GM12865 (cell line): ENCODE measurements around the gene OR52D1.

Experiments
- DNase-seq: peaks from one replicate; pipeline ENCODE4 v3.0.0; 2010; ENCODE audit warnings: low read depth
- H3K4me3 ChIP-seq: 2 replicates; pipeline ENCODE4 v1.5.1; 2011; ENCODE audit warnings: mild to moderate bottlenecking, low read depth, low read length, control low read depth
- TF ChIP-seq, protein P1 (sequence below): IDR thresholded peaks from 2 replicates; pipeline ENCODE4 v1.5.1; 2011; ENCODE audit warnings: low read length, control low read depth, low read depth, inconsistent platforms; ENCODE audit not compliant: insufficient read depth; ENCODE audit errors: missing control alignments

OR52D1 gene

DNA sequence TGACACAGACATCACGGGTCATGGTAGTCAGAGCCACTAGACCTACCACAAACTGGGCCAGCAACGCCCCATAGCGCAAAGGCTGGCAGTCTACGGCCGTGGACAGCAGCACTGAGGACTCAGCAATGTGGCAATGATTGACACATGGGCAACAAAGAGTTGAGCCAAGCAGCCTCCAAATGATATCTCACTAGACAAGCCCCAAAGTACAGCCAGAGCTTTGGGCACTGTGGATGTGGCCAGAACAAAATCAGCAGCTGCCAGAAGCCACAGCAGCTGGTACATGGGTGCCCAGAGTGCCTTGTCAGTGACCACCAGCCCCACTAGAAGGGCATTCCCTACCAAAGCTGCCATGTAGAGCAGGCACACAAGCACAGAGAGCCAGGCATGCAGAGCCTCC is 39.2 kb downstream of the OR52D1 start:
- H3K4me3 ChIP-seq = no peak overlapping the region
- no peak for DNase-seq
- TF ChIP-seq, protein P1, sequence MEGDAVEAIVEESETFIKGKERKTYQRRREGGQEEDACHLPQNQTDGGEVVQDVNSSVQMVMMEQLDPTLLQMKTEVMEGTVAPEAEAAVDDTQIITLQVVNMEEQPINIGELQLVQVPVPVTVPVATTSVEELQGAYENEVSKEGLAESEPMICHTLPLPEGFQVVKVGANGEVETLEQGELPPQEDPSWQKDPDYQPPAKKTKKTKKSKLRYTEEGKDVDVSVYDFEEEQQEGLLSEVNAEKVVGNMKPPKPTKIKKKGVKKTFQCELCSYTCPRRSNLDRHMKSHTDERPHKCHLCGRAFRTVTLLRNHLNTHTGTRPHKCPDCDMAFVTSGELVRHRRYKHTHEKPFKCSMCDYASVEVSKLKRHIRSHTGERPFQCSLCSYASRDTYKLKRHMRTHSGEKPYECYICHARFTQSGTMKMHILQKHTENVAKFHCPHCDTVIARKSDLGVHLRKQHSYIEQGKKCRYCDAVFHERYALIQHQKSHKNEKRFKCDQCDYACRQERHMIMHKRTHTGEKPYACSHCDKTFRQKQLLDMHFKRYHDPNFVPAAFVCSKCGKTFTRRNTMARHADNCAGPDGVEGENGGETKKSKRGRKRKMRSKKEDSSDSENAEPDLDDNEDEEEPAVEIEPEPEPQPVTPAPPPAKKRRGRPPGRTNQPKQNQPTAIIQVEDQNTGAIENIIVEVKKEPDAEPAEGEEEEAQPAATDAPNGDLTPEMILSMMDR = no peak

DNA sequence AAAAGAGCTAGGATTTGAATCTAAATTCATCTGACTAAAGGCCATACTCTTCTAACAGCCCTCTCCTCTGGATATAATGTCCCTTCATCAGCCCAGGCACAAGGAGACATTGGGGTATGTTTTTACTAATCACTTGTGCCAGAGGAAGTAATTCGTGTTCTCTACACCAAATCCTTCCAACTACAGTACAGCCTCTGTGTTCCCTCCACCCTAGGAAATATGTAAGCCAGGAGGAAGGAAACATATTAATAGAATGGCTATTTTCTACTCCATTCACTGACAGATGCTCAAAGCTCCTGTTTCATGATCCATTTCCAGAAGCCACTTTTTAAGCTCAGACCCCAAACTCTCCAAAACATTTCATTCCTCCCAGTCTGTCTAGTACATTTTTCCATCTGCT is 40.0 kb downstream of the OR52D1 start:
- TF ChIP-seq, protein P1 = no peak
- H3K4me3 ChIP-seq = no peak overlapping the region
- DNase-seq = no peak

DNA sequence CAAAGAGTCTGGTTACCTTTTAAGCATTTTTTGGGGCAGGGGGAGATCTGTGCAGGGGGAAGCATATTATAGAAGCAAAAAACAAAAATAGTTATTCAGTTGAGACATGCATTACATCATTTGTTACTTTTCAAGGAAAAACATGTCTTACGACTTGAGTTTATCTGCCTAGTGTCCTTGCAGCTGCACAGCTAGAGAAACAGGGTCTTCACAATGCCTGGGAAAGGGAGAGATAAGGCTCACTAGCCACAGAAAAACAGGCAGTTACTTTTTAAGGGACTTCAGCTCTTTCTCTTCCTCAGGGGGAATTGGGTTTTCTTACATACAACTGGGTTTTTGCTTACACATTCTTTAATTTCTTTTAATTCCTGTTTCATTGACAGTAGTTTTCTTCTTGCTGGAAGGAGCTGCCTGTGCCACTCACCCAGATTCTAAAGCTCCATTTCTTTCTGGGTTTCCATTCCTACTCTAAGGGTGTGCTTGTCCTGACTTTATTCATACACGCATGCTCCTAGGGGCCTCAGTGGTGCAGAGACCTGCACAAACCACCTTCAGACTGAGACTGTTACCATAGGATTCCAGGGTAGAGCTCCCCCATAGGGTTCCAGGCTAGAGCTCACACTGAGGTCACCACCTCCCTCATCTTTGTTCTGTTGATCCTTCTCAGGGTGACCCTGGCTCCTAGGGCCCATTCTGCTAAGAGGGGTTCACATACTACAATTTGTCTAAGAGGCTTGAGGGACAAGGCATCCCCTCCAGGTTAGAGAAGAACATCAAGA is 42.8 kb downstream of the OR52D1 start:
- H3K4me3 ChIP-seq = no peak overlapping the region
- no peak for DNase-seq
- TF ChIP-seq, protein P1 = no peak

DNA sequence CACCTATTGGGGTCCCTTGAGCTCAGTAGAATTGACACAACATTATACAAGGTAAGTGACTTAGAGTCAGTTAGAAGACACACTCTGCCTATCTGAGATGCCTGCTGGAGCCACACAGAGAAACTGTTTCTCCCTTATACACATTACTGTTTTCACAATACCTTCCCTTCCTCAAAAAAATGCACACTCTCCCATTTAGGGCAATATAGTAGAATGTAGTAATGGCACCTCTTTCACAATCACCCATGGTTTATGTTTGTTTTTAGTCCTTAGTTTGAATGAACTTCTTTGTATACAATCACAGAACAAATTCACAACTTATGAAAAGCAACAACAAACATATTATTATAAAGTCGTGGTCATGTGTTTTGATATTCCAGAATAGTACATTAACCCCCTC is 45.6 kb downstream of the OR52D1 start:
- no peak for DNase-seq
- TF ChIP-seq, protein P1 = no peak
- no peak overlapping the region for H3K4me3 ChIP-seq

DNA sequence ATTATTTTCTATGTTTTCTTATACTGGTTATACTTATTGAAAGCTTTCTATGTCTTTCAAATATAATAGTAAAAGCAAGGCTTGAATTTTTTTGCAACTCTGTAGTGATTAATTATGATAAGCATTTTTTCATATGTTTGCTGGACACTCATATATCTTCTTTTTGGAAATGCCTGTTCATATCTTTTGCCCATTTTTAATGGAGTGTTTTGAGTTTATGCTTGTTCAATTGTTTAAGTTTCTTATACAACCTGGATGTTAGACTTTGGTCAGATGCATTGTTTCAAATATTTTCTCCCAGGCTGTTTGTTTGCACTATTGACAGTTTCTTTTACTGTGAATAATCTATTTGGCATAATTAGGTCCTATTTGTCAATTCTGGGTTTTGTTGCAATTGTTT is 48.0 kb downstream of the OR52D1 start:
- no peak for DNase-seq
- no peak overlapping the region for H3K4me3 ChIP-seq
- TF ChIP-seq, protein P1 = no peak
